Osteocyte (in vitro differentiated cells): ENCODE measurements around the gene FOXI3. TPM values are rescaled to one million over a fixed set of nuclear protein-coding genes. Genes with fewer than 3 reads are reported as not detected.
A peak's percentile ranks its signal among the peaks of the same experiment; 100 is the strongest.

Experiments used
- DNase-seq: peaks from one replicate; pipeline ENCODE4 v3.0.0; 2021; ENCODE audit warnings: mixed read lengths; ENCODE audit not compliant: unreplicated experiment; ENCODE audit errors: extremely low spot score
- H3K27ac Mint-ChIP-seq: one replicate; pipeline ENCODE4 v1.8.0; 2021; ENCODE audit warnings: mild to moderate bottlenecking, mixed read lengths; ENCODE audit not compliant: unreplicated experiment
- H3K27me3 Mint-ChIP-seq: one replicate; pipeline ENCODE4 v1.8.0; 2021; ENCODE audit warnings: mixed read lengths; ENCODE audit not compliant: unreplicated experiment
- H3K36me3 Mint-ChIP-seq: one replicate; pipeline ENCODE4 v1.8.0; 2021; ENCODE audit warnings: mixed read lengths; ENCODE audit not compliant: unreplicated experiment
- H3K4me1 Mint-ChIP-seq: one replicate; pipeline ENCODE4 v1.8.0; 2021; ENCODE audit warnings: mixed read lengths; ENCODE audit not compliant: unreplicated experiment
- H3K4me3 Mint-ChIP-seq: one replicate; pipeline ENCODE4 v1.8.0; 2021; ENCODE audit warnings: mild to moderate bottlenecking, moderate library complexity, mixed read lengths; ENCODE audit not compliant: unreplicated experiment
- H3K9me3 Mint-ChIP-seq: one replicate; pipeline ENCODE4 v1.8.0; 2021; ENCODE audit warnings: mixed read lengths; ENCODE audit not compliant: unreplicated experiment
- CTCF ChIP-seq: fragments of 200-600 bp; sonication (generic); IDR thresholded peaks from 2 replicates; pipeline ENCODE4 v1.5.0; 2021; ENCODE audit warnings: antibody characterized with exemption, mild to moderate bottlenecking, moderate library complexity
- total RNA-seq: library from RNA; stranded (reverse); gene quantifications from 2 replicates; pipeline ENCODE4 v1.2.1, GENCODE V29; 2021

The FOXI3 gene
- total RNA-seq, 1 donor from 2014 or later = not detected

GRCh38 chr2:88452980-88453582, 588 bp upstream of the FOXI3 start:
- H3K9me3 Mint-ChIP-seq = no peaks in the 10 kb centered on the region
- peaks cover 65% of the 10 kb centered on the region for H3K27me3 Mint-ChIP-seq
- peaks cover 8% of the 10 kb centered on the region for H3K4me1 Mint-ChIP-seq
- H3K36me3 Mint-ChIP-seq = no peaks in the 10 kb centered on the region
- no peak overlapping the region for H3K27ac Mint-ChIP-seq
- DNase-seq = no peak
- peak overlapping the region; percentile 52 for H3K4me3 Mint-ChIP-seq
- no peak for TF ChIP-seq CTCF

GRCh38 chr2:88451811-88452564, 505 bp downstream of the FOXI3 start:
- Mint-ChIP-seq H3K27me3 (peaks cover 64% of the 10 kb centered on the region), H3K9me3 (no peaks in the 10 kb centered on the region), H3K27ac (no peak overlapping the region), H3K4me3 (peak overlapping the region; percentile 14), H3K36me3 (no peaks in the 10 kb centered on the region), H3K4me1 (peaks cover 8% of the 10 kb centered on the region)
- no peak for TF ChIP-seq CTCF
- no peak for DNase-seq

- H3K4me3 Mint-ChIP-seq = no peak overlapping the region
- H3K4me1 Mint-ChIP-seq = peaks cover 8% of the 10 kb centered on the region
- no peak overlapping the region for H3K27ac Mint-ChIP-seq
- no peak for TF ChIP-seq CTCF
- H3K36me3 Mint-ChIP-seq = no peaks in the 10 kb centered on the region
- H3K9me3 Mint-ChIP-seq = no peaks in the 10 kb centered on the region
- no peak for DNase-seq
- peaks cover 59% of the 10 kb centered on the region for H3K27me3 Mint-ChIP-seq
These were observed 1.3 kb downstream of the FOXI3 start for GRCh38 chr2:88450925-88451810.

GRCh38 chr2:88450186-88450585, 2.3 kb downstream of the FOXI3 start:
- Mint-ChIP-seq H3K27ac (no peak overlapping the region), H3K4me1 (peaks cover 8% of the 10 kb centered on the region), H3K4me3 (no peak overlapping the region), H3K9me3 (no peaks in the 10 kb centered on the region), H3K27me3 (peaks cover 57% of the 10 kb centered on the region), H3K36me3 (no peaks in the 10 kb centered on the region)
- no peak for TF ChIP-seq CTCF
- no peak for DNase-seq

- Mint-ChIP-seq H3K9me3 (no peaks in the 10 kb centered on the region), H3K4me3 (no peak overlapping the region), H3K4me1 (peaks cover 8% of the 10 kb centered on the region), H3K27ac (no peak overlapping the region), H3K36me3 (no peaks in the 10 kb centered on the region), H3K27me3 (peaks cover 49% of the 10 kb centered on the region)
- no peak for TF ChIP-seq CTCF
- DNase-seq = no peak
These were observed 4.2 kb downstream of the FOXI3 start for GRCh38 chr2:88448248-88448647.
